SU-DHL-6 (cell line): ENCODE data around the gene RBM23.
A peak's percentile ranks its signal among the peaks of the same experiment; 100 is the strongest.

ENCODE experiments used
- H2AFZ ChIP-seq: fragments of 200-600 bp; sonication (generic); 2 replicates; pipeline ENCODE4 v1.6.1; 2014; ENCODE audit warnings: low read depth, mild to moderate bottlenecking, moderate library complexity, mixed read lengths, antibody characterized with exemption, low read length; ENCODE audit not compliant: severe bottlenecking
- H3F3A ChIP-seq: fragments of 200-600 bp; shearing (Covaris generic); 2 replicates; pipeline ENCODE4 v1.6.0; 2016; ENCODE audit warnings: antibody characterized with exemption, mild to moderate bottlenecking; ENCODE audit not compliant: insufficient read depth
- H3K27ac ChIP-seq: fragments of 200-600 bp; sonication (generic); 2 replicates; pipeline ENCODE4 v1.5.1; 2016; ENCODE audit warnings: low read depth, mild to moderate bottlenecking, low read length, moderate library complexity, mixed read lengths
- H3K27me3 ChIP-seq: fragments of 200-600 bp; sonication (generic), shearing (Covaris generic); 2 replicates; pipeline ENCODE4 v1.6.0; 2014; ENCODE audit warnings: mild to moderate bottlenecking, low read length
- H3K36me3 ChIP-seq: fragments of 200-600 bp; sonication (generic); 2 replicates; pipeline ENCODE4 v1.6.1; 2014; ENCODE audit warnings: mild to moderate bottlenecking, low read length, mixed read lengths
- H3K4me2 ChIP-seq: fragments of 300-600, 200-600 bp; shearing (Covaris generic), sonication (generic); 2 replicates; pipeline ENCODE4 v1.6.0; 2014; ENCODE audit warnings: low read length, low read depth, mild to moderate bottlenecking; ENCODE audit not compliant: poor library complexity, severe bottlenecking
- H3K4me3 ChIP-seq: fragments of 200-600 bp; sonication (generic); 2 replicates; pipeline ENCODE4 v1.5.1; 2014; ENCODE audit warnings: antibody characterized with exemption, low read length, mild to moderate bottlenecking, mixed read lengths; ENCODE audit not compliant: insufficient read depth, poor library complexity, severe bottlenecking
- H3K79me2 ChIP-seq: fragments of 200-600 bp; sonication (generic); 2 replicates; pipeline ENCODE4 v1.6.1; 2014; ENCODE audit warnings: mild to moderate bottlenecking, low read length, moderate library complexity; ENCODE audit not compliant: insufficient read depth
- H3K9ac ChIP-seq: fragments of 200-600 bp; sonication (generic); 2 replicates; pipeline ENCODE4 v1.7.0; 2014; ENCODE audit warnings: mild to moderate bottlenecking, low read length
- H3K9me2 ChIP-seq: fragments of 200-600 bp; sonication (generic); replicated peaks from 2 replicates; pipeline ENCODE4 v1.6.1; 2014; ENCODE audit warnings: low read length; ENCODE audit not compliant: insufficient read depth
- H3K9me3 ChIP-seq: fragments of 200-600 bp; sonication (generic); 2 replicates; pipeline ENCODE4 v1.6.1; 2014; ENCODE audit warnings: low read length, mixed read lengths; ENCODE audit not compliant: insufficient read depth
- H4K20me1 ChIP-seq: fragments of 200-600 bp; sonication (generic); 2 replicates; pipeline ENCODE4 v1.6.1; 2014; ENCODE audit warnings: low read depth, mild to moderate bottlenecking, antibody characterized with exemption, low read length, moderate library complexity, mixed read lengths
- EZH2phosphoT487 ChIP-seq: fragments of 200-600 bp; sonication (generic), shearing (Covaris generic); conservative IDR thresholded peaks from 2 replicates; pipeline ENCODE4 v1.6.1; 2018; ENCODE audit warnings: mild to moderate bottlenecking, antibody characterized with exemption, low read length, moderate library complexity, mixed read lengths
- TF ChIP-seq, protein P1 (sequence below): fragments of 200-600 bp; sonication (generic); IDR thresholded peaks from one replicate; pipeline ENCODE4 v1.5.1; 2017; ENCODE audit warnings: antibody characterized with exemption, mild to moderate bottlenecking, low read length, moderate library complexity; ENCODE audit not compliant: insufficient read depth, poor library complexity, severe bottlenecking

RBM23 gene

DNA sequence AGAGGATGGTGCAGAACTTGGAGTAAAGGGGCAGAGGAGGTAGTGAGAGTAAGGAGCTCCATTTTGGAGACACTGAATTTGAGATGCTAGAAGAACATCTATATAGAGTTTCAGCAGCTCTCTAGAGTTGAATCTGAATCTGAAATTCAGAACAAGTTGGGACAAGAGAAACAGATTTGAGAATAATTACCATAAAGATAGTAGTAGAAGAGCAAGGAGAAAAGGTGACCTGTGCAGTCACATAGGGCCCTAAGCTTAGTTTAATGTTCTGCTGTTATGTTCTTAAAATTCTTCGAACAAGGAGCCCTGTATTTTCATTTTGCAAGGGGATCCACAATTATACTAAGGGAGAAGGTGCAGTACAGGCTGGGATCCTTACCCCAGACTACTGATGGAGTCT, 28.5 kb downstream of the RBM23 start:
- H2AFZ ChIP-seq: no peak overlapping the region
- H3K4me3 ChIP-seq: no peak overlapping the region
- peaks cover 24% of the 10 kb centered on the region for H3F3A ChIP-seq
- no peak overlapping the region for H3K9ac ChIP-seq
- H3K79me2 ChIP-seq: no peaks in the 10 kb centered on the region
- no peak for TF ChIP-seq EZH2phosphoT487
- TF ChIP-seq, protein P1, sequence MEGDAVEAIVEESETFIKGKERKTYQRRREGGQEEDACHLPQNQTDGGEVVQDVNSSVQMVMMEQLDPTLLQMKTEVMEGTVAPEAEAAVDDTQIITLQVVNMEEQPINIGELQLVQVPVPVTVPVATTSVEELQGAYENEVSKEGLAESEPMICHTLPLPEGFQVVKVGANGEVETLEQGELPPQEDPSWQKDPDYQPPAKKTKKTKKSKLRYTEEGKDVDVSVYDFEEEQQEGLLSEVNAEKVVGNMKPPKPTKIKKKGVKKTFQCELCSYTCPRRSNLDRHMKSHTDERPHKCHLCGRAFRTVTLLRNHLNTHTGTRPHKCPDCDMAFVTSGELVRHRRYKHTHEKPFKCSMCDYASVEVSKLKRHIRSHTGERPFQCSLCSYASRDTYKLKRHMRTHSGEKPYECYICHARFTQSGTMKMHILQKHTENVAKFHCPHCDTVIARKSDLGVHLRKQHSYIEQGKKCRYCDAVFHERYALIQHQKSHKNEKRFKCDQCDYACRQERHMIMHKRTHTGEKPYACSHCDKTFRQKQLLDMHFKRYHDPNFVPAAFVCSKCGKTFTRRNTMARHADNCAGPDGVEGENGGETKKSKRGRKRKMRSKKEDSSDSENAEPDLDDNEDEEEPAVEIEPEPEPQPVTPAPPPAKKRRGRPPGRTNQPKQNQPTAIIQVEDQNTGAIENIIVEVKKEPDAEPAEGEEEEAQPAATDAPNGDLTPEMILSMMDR: no peak
- H3K9me3 ChIP-seq: no peaks in the 10 kb centered on the region
- no peak overlapping the region for H3K4me2 ChIP-seq
- H3K9me2 ChIP-seq: no peaks in the 10 kb centered on the region
- H3K27ac ChIP-seq: no peak overlapping the region
- H3K36me3 ChIP-seq: no peaks in the 10 kb centered on the region
- no peaks in the 10 kb centered on the region for H4K20me1 ChIP-seq
- H3K27me3 ChIP-seq: no peaks in the 10 kb centered on the region

DNA sequence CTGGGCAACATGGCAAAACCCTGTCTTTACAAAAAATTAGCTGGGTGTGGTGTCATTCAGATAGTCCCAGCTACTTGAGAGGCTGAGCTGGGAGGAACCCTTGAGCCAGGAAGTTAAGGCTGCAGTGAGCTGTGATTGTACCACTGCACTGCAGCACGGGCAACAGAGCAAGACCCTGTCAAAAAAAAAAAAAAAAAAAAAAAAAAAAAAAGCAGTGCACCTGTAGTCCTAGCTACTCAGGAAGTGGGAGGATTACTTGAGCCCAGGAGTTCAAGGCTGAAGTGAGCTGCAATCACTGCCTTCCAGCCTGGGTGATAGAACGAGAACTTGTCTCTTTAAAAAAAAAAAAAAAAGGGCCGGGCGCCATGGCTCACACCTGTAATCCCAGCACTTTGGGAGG, 30.3 kb downstream of the RBM23 start:
- peaks cover 24% of the 10 kb centered on the region for H3F3A ChIP-seq
- peak overlapping the region; percentile 86 for H3K27ac ChIP-seq
- TF ChIP-seq EZH2phosphoT487: no peak
- TF ChIP-seq, protein P1: no peak
- no peaks in the 10 kb centered on the region for H3K27me3 ChIP-seq
- no peaks in the 10 kb centered on the region for H3K79me2 ChIP-seq
- H3K9me3 ChIP-seq: no peaks in the 10 kb centered on the region
- H3K4me3 ChIP-seq: peak overlapping the region; percentile 12
- no peaks in the 10 kb centered on the region for H4K20me1 ChIP-seq
- H3K9me2 ChIP-seq: no peaks in the 10 kb centered on the region
- peak overlapping the region; percentile 50 for H3K9ac ChIP-seq
- H3K36me3 ChIP-seq: no peaks in the 10 kb centered on the region
- H3K4me2 ChIP-seq: peak overlapping the region; percentile 78
- H2AFZ ChIP-seq: no peak overlapping the region

DNA sequence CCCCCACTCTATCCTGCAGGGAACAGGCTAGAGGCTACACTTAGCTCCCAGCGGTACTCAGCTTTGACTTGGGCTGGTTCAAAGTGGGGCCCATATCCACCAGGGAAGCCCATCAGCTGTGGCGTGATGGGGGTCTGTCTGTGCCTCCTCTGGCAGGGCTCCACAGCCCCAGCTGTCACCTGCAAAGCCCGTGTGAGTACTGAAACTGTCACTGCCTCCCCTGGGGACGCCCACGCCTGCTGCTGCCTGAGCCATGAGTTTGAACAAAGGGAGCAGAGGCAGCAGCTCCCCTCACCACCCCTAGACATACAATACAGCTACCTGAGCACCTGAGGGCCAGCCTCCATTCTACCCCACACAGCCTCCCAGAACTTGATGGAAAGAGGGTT, 31.0 kb downstream of the RBM23 start:
- no peaks in the 10 kb centered on the region for H3K9me2 ChIP-seq
- TF ChIP-seq, protein P1: no peak
- TF ChIP-seq EZH2phosphoT487: no peak
- H3K9ac ChIP-seq: peak overlapping the region; percentile 50
- peak overlapping the region; percentile 86 for H3K27ac ChIP-seq
- H3F3A ChIP-seq: peaks cover 24% of the 10 kb centered on the region
- no peaks in the 10 kb centered on the region for H4K20me1 ChIP-seq
- no peaks in the 10 kb centered on the region for H3K27me3 ChIP-seq
- H3K9me3 ChIP-seq: no peaks in the 10 kb centered on the region
- no peaks in the 10 kb centered on the region for H3K79me2 ChIP-seq
- H3K36me3 ChIP-seq: no peaks in the 10 kb centered on the region
- peak overlapping the region; percentile 78 for H3K4me2 ChIP-seq
- H2AFZ ChIP-seq: no peak overlapping the region
- H3K4me3 ChIP-seq: peak overlapping the region; percentile 12
